GM12891 (cell line): ENCODE results near the gene ADGRV1.

Experiments used
- POLR2A ChIP-seq: IDR thresholded peaks from 2 replicates; pipeline ENCODE4 v1.6.1; 2011; ENCODE audit warnings: low read depth, low read length, control low read depth
- POLR2AphosphoS5 ChIP-seq: IDR thresholded peaks from 2 replicates; pipeline ENCODE4 v1.6.1; 2011; ENCODE audit warnings: low read depth, low read length, control low read depth
- POU2F2 ChIP-seq: IDR thresholded peaks from 2 replicates; pipeline ENCODE4 v1.6.1; 2011; ENCODE audit warnings: low read depth, mild to moderate bottlenecking, control low read depth, low read length, moderate library complexity
- SPI1 ChIP-seq: IDR thresholded peaks from 2 replicates; pipeline ENCODE4 v1.6.1; 2011; ENCODE audit warnings: low read depth, low read length, control low read depth
- TAF1 ChIP-seq: IDR thresholded peaks from 2 replicates; pipeline ENCODE4 v1.6.1; 2011; ENCODE audit warnings: low read depth, low read length, control low read depth

GRCh38 chr5:90802474-90803317 lies 244.1 kb downstream of the ADGRV1 start:
- TF ChIP-seq POLR2A (no peak), POLR2AphosphoS5 (no peak), POU2F2 (no peak), SPI1 (no peak), TAF1 (no peak)
